Measurements from ENCODE around the gene MAMDC4. TPM values are rescaled to one million over a fixed set of nuclear protein-coding genes. Genes with fewer than 3 reads are reported as not detected.
"Not testable (repeated sequence)": the region's sequence is repeated elsewhere in the genome, so short reads cannot be mapped to it uniquely, and the experiment has no call there.

Gene MAMDC4
- total RNA-seq, 4 donors from 2014 or later, result 0.89 to 1.4 (median 1.4) TPM

- 0 to 5% methylated on average over 7 to 25 of the region's 27 CpGs for WGBS, 2 donors
- intact Hi-C loops (cut with DNase I; ENCODE audit: low total_unique reads), result not testable (repeated sequence)
- H3K4me3 ChIP-seq (ENCODE audit: low read depth, poor library complexity, severe bottlenecking), result peak within 1 kb of the TSS; percentile 13
- DNase-seq (ENCODE audit: low spot score in 2 of 2), result peak in 1 of 2 donors; percentile 95
- TF ChIP-seq, protein P1, sequence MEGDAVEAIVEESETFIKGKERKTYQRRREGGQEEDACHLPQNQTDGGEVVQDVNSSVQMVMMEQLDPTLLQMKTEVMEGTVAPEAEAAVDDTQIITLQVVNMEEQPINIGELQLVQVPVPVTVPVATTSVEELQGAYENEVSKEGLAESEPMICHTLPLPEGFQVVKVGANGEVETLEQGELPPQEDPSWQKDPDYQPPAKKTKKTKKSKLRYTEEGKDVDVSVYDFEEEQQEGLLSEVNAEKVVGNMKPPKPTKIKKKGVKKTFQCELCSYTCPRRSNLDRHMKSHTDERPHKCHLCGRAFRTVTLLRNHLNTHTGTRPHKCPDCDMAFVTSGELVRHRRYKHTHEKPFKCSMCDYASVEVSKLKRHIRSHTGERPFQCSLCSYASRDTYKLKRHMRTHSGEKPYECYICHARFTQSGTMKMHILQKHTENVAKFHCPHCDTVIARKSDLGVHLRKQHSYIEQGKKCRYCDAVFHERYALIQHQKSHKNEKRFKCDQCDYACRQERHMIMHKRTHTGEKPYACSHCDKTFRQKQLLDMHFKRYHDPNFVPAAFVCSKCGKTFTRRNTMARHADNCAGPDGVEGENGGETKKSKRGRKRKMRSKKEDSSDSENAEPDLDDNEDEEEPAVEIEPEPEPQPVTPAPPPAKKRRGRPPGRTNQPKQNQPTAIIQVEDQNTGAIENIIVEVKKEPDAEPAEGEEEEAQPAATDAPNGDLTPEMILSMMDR (IDR thresholded peaks at IDR 0.05), result peak in 1 of 3 donors; percentile 11
Observed at GRCh38 chr9:136842380-136842948, 9.7 kb upstream of the MAMDC4 start, which contains the start of gene AJM1. Gene AJM1 (plus strand): TSS chr9:136842478. CDS start chr9:136844415, 1,937 bp downstream.

DNA sequence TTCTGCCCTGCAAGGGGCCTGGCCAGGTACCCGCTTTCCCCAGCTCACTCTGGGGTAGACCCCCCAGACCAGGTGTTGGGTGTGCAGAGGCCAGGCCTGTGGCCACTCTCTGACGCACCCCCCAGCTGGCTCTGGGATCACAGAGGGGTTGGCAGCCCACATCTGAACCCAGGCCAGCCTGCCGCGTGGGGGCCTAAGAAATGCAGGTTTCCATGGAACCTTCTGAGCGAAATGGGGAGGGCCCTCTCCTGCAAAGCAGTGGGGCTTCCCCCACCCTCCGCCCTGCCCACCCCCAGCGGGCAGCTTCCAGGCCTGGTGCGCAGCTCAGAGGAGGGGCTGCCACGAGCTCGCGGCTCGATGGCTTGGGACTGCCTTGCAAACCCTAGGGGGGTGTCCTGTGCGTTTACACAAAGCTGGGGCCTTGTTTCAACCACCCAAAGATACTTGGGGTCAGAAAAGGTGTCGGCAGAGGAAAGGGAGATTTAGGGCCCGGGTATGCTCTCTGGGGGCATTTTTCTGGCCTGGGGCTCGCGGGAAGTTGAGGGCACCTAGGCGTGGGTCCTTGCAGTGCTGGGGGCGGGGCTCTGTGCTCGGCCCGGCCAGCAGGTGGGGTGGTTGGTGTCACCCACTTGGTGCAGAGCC, 8.9 kb upstream of the MAMDC4 start:
- DNase-seq (ENCODE audit: low spot score in 2 of 2); H3K4me3 ChIP-seq (ENCODE audit: low read depth, poor library complexity, severe bottlenecking); intact Hi-C loops (cut with DNase I; ENCODE audit: low total_unique reads): not testable (repeated sequence)
- 7 to 9% methylated on average over 9 to 20 of the region's 21 CpGs for WGBS, 2 donors

GRCh38 chr9:136843801-136844740, 8.1 kb upstream of the MAMDC4 start:
- TF ChIP-seq, protein P1 (IDR thresholded peaks at IDR 0.05), result peak in 1 of 3 donors; percentile 13
- WGBS, 2 donors, result 0 to 5% methylated on average over 7 to 25 of the region's 99 CpGs
- DNase-seq (ENCODE audit: low spot score in 2 of 2); H3K4me3 ChIP-seq (ENCODE audit: low read depth, poor library complexity, severe bottlenecking); intact Hi-C loops (cut with DNase I; ENCODE audit: low total_unique reads): not testable (repeated sequence)

- no peak for DNase-seq (ENCODE audit: low spot score in 2 of 2)
- no peak for TF ChIP-seq POLR2A (IDR thresholded peaks at IDR 0.05)
- TF ChIP-seq, protein P1 (IDR thresholded peaks at IDR 0.05), result no peak
- 9 to 22% methylated on average over 21 to 26 of the region's 88 CpGs for WGBS, 2 donors
Observed at GRCh38 chr9:136844761-136845464, 7.2 kb upstream of the MAMDC4 start.

DNA sequence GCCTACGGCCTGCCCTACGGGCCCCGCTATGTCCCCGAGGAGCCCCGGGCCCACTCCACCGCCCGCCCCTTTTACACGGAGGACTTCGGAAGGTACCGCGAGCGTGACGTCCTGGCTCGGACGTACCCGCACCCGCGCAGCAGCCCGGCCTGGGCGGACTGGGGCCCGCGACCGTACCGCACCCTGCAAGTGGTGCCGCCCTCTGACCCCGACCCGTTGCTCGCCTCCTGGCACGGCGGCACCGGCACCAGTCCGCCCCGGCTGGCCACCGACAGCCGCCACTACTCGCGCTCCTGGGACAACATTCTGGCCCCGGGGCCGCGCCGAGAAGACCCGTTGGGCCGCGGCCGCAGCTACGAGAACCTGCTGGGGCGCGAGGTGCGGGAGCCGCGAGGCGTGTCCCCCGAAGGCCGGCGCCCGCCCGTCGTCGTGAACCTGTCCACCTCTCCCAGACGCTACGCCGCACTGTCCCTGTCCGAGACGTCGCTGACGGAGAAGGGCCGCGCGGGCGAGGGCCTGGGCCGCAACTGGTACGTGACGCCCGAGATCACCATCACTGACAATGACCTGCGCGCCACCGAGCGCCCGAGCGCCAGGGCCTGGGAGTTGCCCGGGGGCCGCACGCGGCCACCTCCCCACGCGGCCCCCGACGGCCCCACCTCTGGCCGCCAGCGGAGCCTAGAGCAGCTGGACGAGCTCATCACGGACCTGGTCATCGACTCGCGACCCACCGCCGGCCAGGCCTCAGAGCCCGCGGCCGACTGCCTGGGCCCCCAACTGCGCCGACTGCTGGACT, 6.5 kb upstream of the MAMDC4 start:
- 16 to 28% methylated on average over 19 to 31 of the region's 102 CpGs for WGBS, 2 donors
- H3K4me3 ChIP-seq (ENCODE audit: low read depth, poor library complexity, severe bottlenecking), result no peak overlapping the region
- intact Hi-C loops (cut with DNase I; ENCODE audit: low total_unique reads), result no loop called here
- DNase-seq (ENCODE audit: low spot score in 2 of 2), result no peak
- TF ChIP-seq, protein P1 (IDR thresholded peaks at IDR 0.05), result no peak
- TF ChIP-seq POLR2A (IDR thresholded peaks at IDR 0.05), result no peak

More at GRCh38 chr9:136844761-136845464, 7.2 kb upstream of the MAMDC4 start:
- H3K4me3 ChIP-seq (ENCODE audit: low read depth, poor library complexity, severe bottlenecking), result no peak overlapping the region
- intact Hi-C loops (cut with DNase I; ENCODE audit: low total_unique reads), result no loop called here
